Ecto neural progenitor cell (in vitro differentiated cells): ENCODE measurements around the gene MAT1A.
"Not testable (repeated sequence)": the region's sequence is repeated elsewhere in the genome, so short reads cannot be mapped to it uniquely, and the experiment has no call there.

ENCODE experiments used
- DNase-seq: peaks from one replicate; pipeline ENCODE4 v3.0.0-alpha.2; 2018; ENCODE audit warnings: low spot score

The MAT1A gene

DNA sequence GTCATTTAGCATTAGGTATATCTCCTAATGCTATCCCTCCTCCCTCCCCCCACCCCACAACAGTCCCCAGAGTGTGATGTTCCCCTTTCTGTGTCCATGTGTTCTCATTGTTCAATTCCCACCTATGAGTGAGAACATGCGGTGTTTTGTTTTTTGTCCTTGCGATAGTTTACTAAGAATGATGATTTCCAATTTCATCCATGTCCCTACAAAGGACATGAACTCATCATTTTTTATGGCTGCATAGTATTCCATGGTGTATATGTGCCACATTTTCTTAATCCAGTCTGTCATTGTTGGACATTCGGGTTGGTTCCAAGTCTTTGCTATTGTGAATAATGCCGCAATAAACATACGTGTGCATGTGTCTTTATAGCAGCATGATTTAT, 66.4 kb downstream of the MAT1A start:
- not testable (repeated sequence) for DNase-seq
